Spinal cord (tissue), 10 donors: ENCODE measurements around the gene SV2C. TPM values are rescaled to one million over a fixed set of nuclear protein-coding genes. Genes with fewer than 3 reads are reported as not detected.

ENCODE experiments used
- DNase-seq, 6 donors: peaks; one replicate each; pipeline versions ENCODE4 v3.0.0 to v3.0.0-alpha.2; 2013 to 2015; ENCODE audit warnings: low spot score in 6 of 6, low read depth in 4 of 6
- H3K27ac ChIP-seq: one replicate; pipeline ENCODE4 v1.5.1; 2013; ENCODE audit warnings: low read depth, low read length, control low read depth
- H3K27me3 ChIP-seq: one replicate; pipeline ENCODE4 v1.6.1; 2013; ENCODE audit warnings: low read length; ENCODE audit not compliant: control insufficient read depth, insufficient read depth
- H3K36me3 ChIP-seq: one replicate; pipeline ENCODE4 v1.6.1; 2013; ENCODE audit warnings: low read length; ENCODE audit not compliant: control insufficient read depth, insufficient read depth
- H3K4me1 ChIP-seq: one replicate; pipeline ENCODE4 v1.6.1; 2013; ENCODE audit warnings: low read length; ENCODE audit not compliant: control insufficient read depth, insufficient read depth
- H3K4me3 ChIP-seq: one replicate; pipeline ENCODE4 v1.5.1; 2013; ENCODE audit warnings: low read depth, low read length, control low read depth
- H3K9me3 ChIP-seq: one replicate; pipeline ENCODE4 v1.6.1; 2013; ENCODE audit warnings: low read length; ENCODE audit not compliant: control insufficient read depth, insufficient read depth
- WGBS: methylation state at CpG from one replicate; pipeline ENCODE4 v1.1.5; 2013; ENCODE audit warnings: missing lambda C conversion rate; ENCODE audit not compliant: insufficient coverage; 5-methylcytosine and 5-hydroxymethylcytosine counted together
- polyA plus RNA-seq, 2 donors: library from polyadenylated mRNA; unstranded; fragments of 120-200 nt; gene quantifications; one replicate each; pipeline ENCODE4 v1.2.1, GENCODE V29; 2013; ENCODE audit not compliant: insufficient read length in 2 of 2
- total RNA-seq, 2 donors: library from RNA; depleted of rRNA in 1 of 2; stranded (reverse); fragments of 120-200 nt in 1 of 2; fragments of >200 nt in 1 of 2; gene quantifications; one replicate each; pipeline versions ENCODE4 v1.2.3 to v1.2.4, GENCODE V29; 2013 to 2014
- donor health status: healthy.

The SV2C gene
- total and polyA plus RNA-seq, 4 donors: 16.2 to 66.7 (median 40.2) TPM

DNA sequence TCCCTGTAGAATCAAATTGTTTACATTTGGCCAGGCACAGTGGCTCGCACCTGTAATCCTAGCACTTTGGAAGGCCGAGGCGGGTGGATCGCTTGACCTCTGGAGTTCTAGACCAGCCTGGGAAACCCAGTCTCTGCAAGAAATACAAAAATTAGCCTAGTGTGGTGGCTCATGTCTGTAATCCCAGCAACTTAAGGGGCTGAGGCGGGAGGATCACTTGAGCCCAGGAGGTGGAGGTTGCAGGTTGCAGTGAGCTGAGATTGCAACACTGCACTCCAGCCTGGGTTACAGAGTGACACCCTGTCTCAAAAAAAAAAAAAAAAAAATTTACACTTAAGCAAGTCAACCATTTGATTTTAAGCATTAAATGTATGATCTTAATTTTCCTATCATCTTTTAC, 302.4 kb downstream of the SV2C start:
- no peaks in the 10 kb centered on the region for H3K9me3 ChIP-seq
- H3K36me3 ChIP-seq: no peaks in the 10 kb centered on the region
- no peak for DNase-seq
- no peak overlapping the region for H3K27ac ChIP-seq
- peaks cover 2% of the 10 kb centered on the region for H3K4me1 ChIP-seq
- no peaks in the 10 kb centered on the region for H3K27me3 ChIP-seq
- no peak overlapping the region for H3K4me3 ChIP-seq
- WGBS: 98% methylated on average over 5 of the region's 5 CpGs

DNA sequence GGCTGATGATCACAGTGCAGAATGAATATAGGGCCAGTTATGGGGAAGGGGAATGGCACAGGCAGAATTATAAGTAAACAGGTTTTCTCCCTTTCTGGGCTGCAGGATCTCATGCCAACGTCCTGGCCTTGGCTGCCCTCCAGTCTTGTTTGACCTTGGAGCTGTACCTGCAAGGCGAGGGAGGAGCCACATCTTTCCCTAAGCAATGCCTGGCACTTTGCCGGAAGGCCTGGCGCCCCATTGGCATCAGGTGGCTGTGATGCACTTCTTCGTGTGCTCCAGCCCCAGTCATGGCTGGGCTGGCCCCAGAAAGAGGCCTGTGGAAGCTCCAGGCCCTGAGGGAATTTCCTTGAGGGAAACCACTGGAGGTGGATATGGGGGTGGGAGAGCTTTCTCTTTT, 303.2 kb downstream of the SV2C start:
- H3K4me1 ChIP-seq: peaks cover 2% of the 10 kb centered on the region

DNA sequence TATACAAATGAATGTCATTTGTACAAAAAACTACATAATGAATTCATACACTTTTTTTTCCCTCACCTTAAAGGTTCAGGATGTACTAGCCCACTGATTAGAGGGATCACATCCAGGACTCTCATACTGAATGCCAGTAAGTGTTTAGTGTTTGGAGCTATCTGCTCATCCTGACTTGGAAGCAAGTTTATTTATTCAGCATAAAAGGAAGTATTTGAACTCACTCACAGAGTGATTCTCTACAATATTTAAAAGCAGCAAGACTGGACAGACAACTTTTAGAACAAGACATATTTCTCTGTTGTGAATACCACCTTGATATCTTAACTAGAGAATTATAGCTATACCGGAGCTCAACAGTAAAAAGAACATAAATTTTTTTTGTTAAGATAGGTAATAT, 305.1 kb downstream of the SV2C start:
- H3K4me3 ChIP-seq: no peak overlapping the region
- WGBS: no CpG with 5 or more reads among the region's 1 CpG
- DNase-seq: no peak

More for the DNA sequence above, 303.2 kb downstream of the SV2C start:
- no peak for DNase-seq
- no peaks in the 10 kb centered on the region for H3K27me3 ChIP-seq
- H3K27ac ChIP-seq: no peak overlapping the region
- no peak overlapping the region for H3K4me3 ChIP-seq
- H3K9me3 ChIP-seq: no peaks in the 10 kb centered on the region
- WGBS: 80% methylated on average over 5 of the region's 5 CpGs
- H3K36me3 ChIP-seq: no peaks in the 10 kb centered on the region

DNA sequence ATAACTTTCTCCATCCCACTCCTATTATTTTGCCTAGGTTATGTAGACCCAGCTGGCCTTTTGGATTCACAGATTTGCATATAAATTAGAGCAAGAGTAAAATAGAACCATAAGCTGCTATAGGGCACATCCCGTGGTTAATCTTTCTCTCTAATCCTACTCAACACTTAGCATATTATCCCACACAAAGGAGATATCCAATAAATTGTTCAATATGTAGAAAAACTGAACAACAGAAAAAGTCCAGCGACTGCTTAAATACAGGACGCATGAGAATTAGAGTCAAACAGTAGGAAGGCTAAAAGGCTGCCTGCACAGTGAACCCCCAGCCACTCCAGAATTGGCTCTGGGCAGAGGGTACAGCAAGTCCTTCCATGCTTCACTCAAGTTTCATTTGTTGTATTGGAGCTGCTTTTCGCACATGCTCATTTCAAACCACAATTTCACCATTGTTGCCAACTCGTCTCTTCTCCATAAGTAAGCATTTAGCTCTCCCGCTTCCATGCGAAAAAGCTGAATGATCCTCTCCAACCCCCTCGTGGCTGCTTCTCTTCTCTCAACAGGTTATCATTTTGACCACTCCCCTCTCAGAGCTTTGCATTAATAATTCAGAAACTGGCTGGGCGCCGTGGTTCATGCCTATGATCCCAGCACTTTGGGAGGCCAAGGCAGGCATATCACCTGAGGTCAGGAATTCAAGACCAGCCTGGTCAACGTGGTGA, 305.8 kb downstream of the SV2C start:
- peaks cover under 1% of the 10 kb centered on the region for H3K4me1 ChIP-seq
- H3K36me3 ChIP-seq: no peaks in the 10 kb centered on the region
- WGBS: 80% methylated on average over 7 of the region's 11 CpGs

More for the DNA sequence above, 305.1 kb downstream of the SV2C start:
- H3K4me1 ChIP-seq: peaks cover 2% of the 10 kb centered on the region
- H3K27ac ChIP-seq: no peak overlapping the region
- no peaks in the 10 kb centered on the region for H3K36me3 ChIP-seq
- no peaks in the 10 kb centered on the region for H3K9me3 ChIP-seq
- no peaks in the 10 kb centered on the region for H3K27me3 ChIP-seq

DNA sequence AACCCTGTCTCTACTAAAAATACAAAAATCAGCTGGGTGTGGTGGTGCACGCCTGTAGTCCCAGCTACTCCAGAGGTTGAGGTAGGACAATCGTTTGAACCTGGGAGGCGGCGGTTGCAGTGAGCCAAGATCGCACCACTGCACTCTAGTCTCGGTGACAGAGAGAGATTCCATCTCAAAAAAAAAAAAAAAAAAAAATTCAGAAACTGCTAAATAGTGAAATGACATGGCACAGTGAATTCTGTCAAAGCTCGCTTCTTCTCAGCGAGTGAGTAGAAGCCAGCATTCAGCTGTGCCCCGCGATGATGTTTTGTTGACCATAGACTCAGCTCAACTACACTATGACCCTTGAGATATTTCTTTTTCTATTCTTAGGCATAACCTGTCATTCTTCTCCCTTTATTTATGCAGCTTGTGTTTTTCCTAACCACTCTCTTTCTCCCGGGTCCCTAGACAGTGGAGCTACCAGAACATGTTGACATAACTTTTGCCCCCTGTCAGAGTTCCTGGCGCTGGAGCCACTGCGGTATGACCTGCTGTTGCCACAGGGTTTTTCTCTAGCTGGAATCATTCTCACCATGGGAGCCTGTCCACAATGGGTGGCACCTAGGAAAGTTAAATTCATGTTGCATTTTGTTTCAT, 306.5 kb downstream of the SV2C start:
- 73% methylated on average over 7 of the region's 13 CpGs for WGBS
- DNase-seq: peak in 1 of 6 donors; percentile 14
- H3K4me3 ChIP-seq: no peak overlapping the region
- no peaks in the 10 kb centered on the region for H3K4me1 ChIP-seq
- no peaks in the 10 kb centered on the region for H3K9me3 ChIP-seq
- H3K27me3 ChIP-seq: no peaks in the 10 kb centered on the region
- no peaks in the 10 kb centered on the region for H3K36me3 ChIP-seq
- no peak overlapping the region for H3K27ac ChIP-seq

More for the DNA sequence above, 305.8 kb downstream of the SV2C start:
- no peak for DNase-seq
- Histone ChIP-seq H3K4me3 (no peak overlapping the region), H3K9me3 (no peaks in the 10 kb centered on the region), H3K27me3 (no peaks in the 10 kb centered on the region), H3K27ac (no peak overlapping the region)

DNA sequence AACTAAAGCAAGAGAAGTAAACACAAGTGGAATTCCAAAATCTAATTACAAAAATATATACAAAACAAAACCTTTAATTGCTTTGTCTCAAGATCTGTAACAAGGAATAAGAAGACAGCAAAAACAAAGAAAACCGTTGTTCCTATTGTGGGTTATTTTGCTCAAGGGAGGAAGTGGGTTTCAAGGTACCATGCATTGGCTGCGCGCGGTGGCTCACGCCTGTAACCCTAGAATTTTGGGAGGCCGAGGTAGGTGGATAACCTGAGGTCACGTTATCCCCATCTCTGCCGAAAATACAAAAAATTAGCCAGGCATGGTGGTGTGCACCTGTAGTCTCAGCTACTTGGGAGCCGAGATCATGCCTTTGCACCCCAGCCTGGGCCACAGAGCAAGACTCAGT, 307.8 kb downstream of the SV2C start:
- Histone ChIP-seq H3K27me3 (no peaks in the 10 kb centered on the region), H3K9me3 (no peaks in the 10 kb centered on the region), H3K27ac (no peak overlapping the region), H3K4me3 (no peak overlapping the region), H3K4me1 (no peaks in the 10 kb centered on the region), H3K36me3 (no peaks in the 10 kb centered on the region)
- DNase-seq: no peak
- WGBS: 92% methylated on average over 8 of the region's 9 CpGs

DNA sequence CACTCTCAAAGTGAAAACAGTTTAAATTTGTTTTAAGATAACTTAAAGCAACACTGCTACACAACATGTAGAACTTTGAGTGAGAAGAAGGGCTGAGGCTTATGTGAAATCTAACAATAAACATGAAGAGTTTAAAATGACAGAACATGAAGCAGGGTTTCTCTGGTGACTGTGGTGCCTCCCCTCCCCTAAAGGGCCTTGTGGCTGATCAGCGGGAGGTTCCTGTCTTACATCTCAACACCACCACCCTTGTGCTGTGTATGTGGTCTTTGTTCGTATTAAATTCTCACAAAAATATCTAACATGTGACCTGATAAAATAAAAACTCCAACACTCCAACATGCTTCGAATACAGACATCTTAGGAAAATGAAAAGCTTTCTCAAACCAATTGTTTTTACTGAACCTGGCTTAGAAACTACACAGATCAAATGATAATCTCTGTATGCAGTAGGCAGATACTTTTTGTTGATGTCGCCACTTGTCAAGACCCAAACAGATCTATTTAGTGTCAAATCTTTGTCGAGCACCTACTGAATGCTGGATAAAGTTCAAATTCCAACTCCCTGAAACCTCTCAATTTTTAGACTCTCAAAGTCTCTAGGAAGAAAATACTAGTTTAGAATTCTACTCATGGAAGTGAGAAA, 310.0 kb downstream of the SV2C start:
- no peak for DNase-seq
- H3K9me3 ChIP-seq: no peaks in the 10 kb centered on the region
- WGBS: no CpG with 5 or more reads among the region's 5 CpGs

DNA sequence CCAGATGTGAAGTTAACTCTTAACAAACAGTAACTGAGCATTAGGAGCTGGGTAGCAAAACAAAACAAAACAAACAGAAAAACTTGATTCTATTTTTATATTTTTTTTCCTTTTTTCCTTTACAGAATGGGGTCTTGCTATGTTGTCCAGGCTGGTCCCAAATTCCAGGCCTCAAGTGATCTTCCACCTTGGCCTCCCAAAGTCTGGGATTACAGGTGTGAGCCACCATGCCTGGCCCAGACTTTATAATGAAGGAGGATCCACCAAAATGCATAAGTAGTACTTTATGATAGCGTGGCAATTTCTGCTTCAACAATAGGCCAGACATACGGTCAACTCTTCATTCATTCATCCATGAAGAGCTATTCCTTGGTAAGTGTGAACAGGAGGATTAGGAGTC, 314.0 kb downstream of the SV2C start:
- no peaks in the 10 kb centered on the region for H3K36me3 ChIP-seq
- no peak overlapping the region for H3K27ac ChIP-seq
- peaks cover 5% of the 10 kb centered on the region for H3K27me3 ChIP-seq
- peaks cover 5% of the 10 kb centered on the region for H3K4me1 ChIP-seq
- no peaks in the 10 kb centered on the region for H3K9me3 ChIP-seq
- no peak overlapping the region for H3K4me3 ChIP-seq
- no CpG with 5 or more reads among the region's 2 CpGs for WGBS
- no peak for DNase-seq

More for the DNA sequence above, 310.0 kb downstream of the SV2C start:
- Histone ChIP-seq H3K4me1 (no peaks in the 10 kb centered on the region), H3K36me3 (no peaks in the 10 kb centered on the region), H3K27ac (no peak overlapping the region), H3K4me3 (no peak overlapping the region), H3K27me3 (no peaks in the 10 kb centered on the region)

DNA sequence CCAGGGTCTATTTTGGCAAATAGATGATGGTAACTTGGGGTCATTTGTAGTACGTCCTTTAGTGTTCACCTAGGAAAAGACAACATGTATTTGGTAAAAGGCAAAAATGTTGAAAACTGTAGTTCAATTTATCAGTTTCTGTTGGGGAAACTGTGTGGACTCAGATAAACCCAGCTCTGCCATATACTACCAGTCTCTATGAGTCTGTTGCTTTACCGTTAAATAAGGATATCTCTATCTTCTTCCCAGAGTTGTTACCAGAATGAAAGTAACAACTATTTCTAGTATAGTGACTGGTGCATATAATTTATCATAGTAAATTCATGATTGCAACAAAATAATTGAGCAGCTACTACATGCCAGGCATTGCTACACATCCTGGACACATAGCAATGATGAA, 316.1 kb downstream of the SV2C start:
- WGBS: 100% methylated on average over 1 of the region's 2 CpGs
- Histone ChIP-seq H3K9me3 (no peaks in the 10 kb centered on the region), H3K36me3 (no peaks in the 10 kb centered on the region), H3K27me3 (peaks cover 9% of the 10 kb centered on the region), H3K27ac (no peak overlapping the region), H3K4me1 (peaks cover 17% of the 10 kb centered on the region), H3K4me3 (no peak overlapping the region)
- no peak for DNase-seq
